ENCODE results near the gene NCAM1.

DNA sequence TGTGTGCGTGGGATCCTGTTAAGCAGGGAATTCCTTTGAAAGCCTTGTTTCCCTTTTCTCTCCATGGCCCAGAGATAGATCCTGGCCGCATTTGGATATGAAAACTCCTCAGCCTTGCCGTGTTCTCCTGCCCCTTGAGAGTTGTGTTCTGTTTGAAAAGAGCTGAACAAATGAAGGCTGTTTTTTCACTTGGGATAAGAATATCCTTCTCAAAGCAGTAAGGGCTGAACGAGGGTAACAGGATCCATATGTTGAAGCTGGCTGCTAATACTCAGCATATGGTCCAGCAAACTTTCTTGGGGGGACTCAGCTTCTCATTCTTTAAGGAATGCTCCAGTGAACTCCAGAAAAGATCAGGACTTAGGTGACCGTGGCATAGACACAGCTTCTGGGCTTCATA, 238.6 kb downstream of the NCAM1 start:
- TF ChIP-seq, protein P1, sequence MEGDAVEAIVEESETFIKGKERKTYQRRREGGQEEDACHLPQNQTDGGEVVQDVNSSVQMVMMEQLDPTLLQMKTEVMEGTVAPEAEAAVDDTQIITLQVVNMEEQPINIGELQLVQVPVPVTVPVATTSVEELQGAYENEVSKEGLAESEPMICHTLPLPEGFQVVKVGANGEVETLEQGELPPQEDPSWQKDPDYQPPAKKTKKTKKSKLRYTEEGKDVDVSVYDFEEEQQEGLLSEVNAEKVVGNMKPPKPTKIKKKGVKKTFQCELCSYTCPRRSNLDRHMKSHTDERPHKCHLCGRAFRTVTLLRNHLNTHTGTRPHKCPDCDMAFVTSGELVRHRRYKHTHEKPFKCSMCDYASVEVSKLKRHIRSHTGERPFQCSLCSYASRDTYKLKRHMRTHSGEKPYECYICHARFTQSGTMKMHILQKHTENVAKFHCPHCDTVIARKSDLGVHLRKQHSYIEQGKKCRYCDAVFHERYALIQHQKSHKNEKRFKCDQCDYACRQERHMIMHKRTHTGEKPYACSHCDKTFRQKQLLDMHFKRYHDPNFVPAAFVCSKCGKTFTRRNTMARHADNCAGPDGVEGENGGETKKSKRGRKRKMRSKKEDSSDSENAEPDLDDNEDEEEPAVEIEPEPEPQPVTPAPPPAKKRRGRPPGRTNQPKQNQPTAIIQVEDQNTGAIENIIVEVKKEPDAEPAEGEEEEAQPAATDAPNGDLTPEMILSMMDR (IDR thresholded peaks at IDR 0.05; ENCODE audit: low read length): no peak
- TF ChIP-seq EZH2phosphoT487 (IDR thresholded peaks at IDR 0.05; ENCODE audit: low read length): no peak
